Subcutaneous abdominal adipose tissue (tissue), 5 donors: ENCODE data around the gene SYNPR.

Experiments used
- H3K27ac ChIP-seq: one replicate; pipeline ENCODE4 v1.7.0; 2013; ENCODE audit warnings: low read depth, mild to moderate bottlenecking, inconsistent platforms, low read length, moderate library complexity
- H3K27me3 ChIP-seq, 5 donors: one replicate each; pipeline ENCODE4 v1.7.0; 2013; ENCODE audit warnings: low read length in 5 of 5, inconsistent platforms in 1 of 5; ENCODE audit not compliant: control insufficient read depth in 5 of 5, insufficient read depth in 4 of 5
- H3K36me3 ChIP-seq, 5 donors: one replicate each; pipeline ENCODE4 v1.7.0; 2013; ENCODE audit warnings: low read length in 5 of 5; ENCODE audit not compliant: control insufficient read depth in 5 of 5, insufficient read depth in 5 of 5
- H3K4me1 ChIP-seq, 5 donors: one replicate each; pipeline ENCODE4 v1.7.0; 2013; ENCODE audit warnings: low read length in 5 of 5, mild to moderate bottlenecking in 3 of 5, moderate library complexity in 1 of 5; ENCODE audit not compliant: control insufficient read depth in 5 of 5, insufficient read depth in 5 of 5
- H3K4me3 ChIP-seq, 5 donors: one replicate each; pipeline ENCODE4 v1.7.0; 2013; ENCODE audit warnings: low read length in 5 of 5, low read depth in 1 of 5
- H3K9ac ChIP-seq, 5 donors: one replicate each; pipeline ENCODE4 v1.7.0; 2013; ENCODE audit warnings: low read length in 5 of 5, mild to moderate bottlenecking in 4 of 5, moderate library complexity in 3 of 5
- H3K9me3 ChIP-seq, 5 donors: one replicate each; pipeline ENCODE4 v1.7.0; 2013; ENCODE audit warnings: low read length in 5 of 5; ENCODE audit not compliant: control insufficient read depth in 5 of 5
- donor health status: healthy.
- donor health status: healthy.
- donor health status: healthy.
- donor health status: healthy.
- donor health status: healthy.

The SYNPR gene

GRCh38 chr3:63338351-63338750 lies 60.2 kb downstream of the SYNPR start:
- Histone ChIP-seq H3K4me1 (peaks cover 0 to 7% (median 3%) of the 10 kb centered on the region in 5 donors), H3K9ac (no peak overlapping the region), H3K36me3 (no peaks in the 10 kb centered on the region), H3K4me3 (no peak overlapping the region), H3K27me3 (peaks cover 0 to 3% (median 0%) of the 10 kb centered on the region in 5 donors), H3K9me3 (no peaks in the 10 kb centered on the region), H3K27ac (no peak overlapping the region)

DNA sequence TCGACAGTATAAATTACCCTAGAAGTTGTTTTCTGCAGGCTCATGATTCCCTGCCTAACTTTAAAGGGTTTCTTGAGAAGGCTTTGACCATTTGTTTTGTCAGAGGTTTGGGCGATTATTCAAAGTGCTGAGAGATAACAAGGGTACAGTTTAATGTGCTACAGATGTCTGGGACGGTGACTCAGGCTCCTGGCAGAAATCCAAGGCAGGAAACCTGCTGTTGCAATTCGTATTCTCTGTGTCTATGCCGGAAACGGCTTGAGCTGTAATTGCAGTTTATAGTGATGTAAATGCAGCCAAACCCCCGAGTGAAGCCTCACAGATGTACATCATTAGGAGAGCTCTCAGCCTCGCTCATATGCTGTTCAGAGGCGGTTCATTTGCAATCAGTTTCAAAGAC lies 65.6 kb downstream of the SYNPR start:
- no peak overlapping the region for H3K4me3 ChIP-seq

GRCh38 chr3:63344661-63345060 lies 66.6 kb downstream of the SYNPR start:
- peaks cover 0 to 3% (median 2%) of the 10 kb centered on the region in 5 donors for H3K27me3 ChIP-seq
- no peak overlapping the region for H3K27ac ChIP-seq
- H3K9me3 ChIP-seq = no peaks in the 10 kb centered on the region
- H3K9ac ChIP-seq = no peak overlapping the region
- no peak overlapping the region for H3K4me3 ChIP-seq
- H3K36me3 ChIP-seq = no peaks in the 10 kb centered on the region
- peaks cover 0 to 9% (median 5%) of the 10 kb centered on the region in 5 donors for H3K4me1 ChIP-seq

More for the DNA sequence above, 65.6 kb downstream of the SYNPR start:
- Histone ChIP-seq H3K36me3 (no peaks in the 10 kb centered on the region), H3K9me3 (no peaks in the 10 kb centered on the region), H3K27me3 (peaks cover 0 to 3% (median 2%) of the 10 kb centered on the region in 5 donors), H3K9ac (no peak overlapping the region), H3K27ac (no peak overlapping the region), H3K4me1 (peaks cover 0 to 9% (median 5%) of the 10 kb centered on the region in 5 donors)

- no peak overlapping the region for H3K4me3 ChIP-seq
- peaks cover 0 to 4% (median 3%) of the 10 kb centered on the region in 5 donors for H3K27me3 ChIP-seq
- H3K9ac ChIP-seq = no peak overlapping the region
- H3K27ac ChIP-seq = no peak overlapping the region
- no peaks in the 10 kb centered on the region for H3K36me3 ChIP-seq
- H3K9me3 ChIP-seq = no peaks in the 10 kb centered on the region
- H3K4me1 ChIP-seq = no peaks in the 10 kb centered on the region
These were observed 71.8 kb downstream of the SYNPR start for GRCh38 chr3:63349583-63350573.

DNA sequence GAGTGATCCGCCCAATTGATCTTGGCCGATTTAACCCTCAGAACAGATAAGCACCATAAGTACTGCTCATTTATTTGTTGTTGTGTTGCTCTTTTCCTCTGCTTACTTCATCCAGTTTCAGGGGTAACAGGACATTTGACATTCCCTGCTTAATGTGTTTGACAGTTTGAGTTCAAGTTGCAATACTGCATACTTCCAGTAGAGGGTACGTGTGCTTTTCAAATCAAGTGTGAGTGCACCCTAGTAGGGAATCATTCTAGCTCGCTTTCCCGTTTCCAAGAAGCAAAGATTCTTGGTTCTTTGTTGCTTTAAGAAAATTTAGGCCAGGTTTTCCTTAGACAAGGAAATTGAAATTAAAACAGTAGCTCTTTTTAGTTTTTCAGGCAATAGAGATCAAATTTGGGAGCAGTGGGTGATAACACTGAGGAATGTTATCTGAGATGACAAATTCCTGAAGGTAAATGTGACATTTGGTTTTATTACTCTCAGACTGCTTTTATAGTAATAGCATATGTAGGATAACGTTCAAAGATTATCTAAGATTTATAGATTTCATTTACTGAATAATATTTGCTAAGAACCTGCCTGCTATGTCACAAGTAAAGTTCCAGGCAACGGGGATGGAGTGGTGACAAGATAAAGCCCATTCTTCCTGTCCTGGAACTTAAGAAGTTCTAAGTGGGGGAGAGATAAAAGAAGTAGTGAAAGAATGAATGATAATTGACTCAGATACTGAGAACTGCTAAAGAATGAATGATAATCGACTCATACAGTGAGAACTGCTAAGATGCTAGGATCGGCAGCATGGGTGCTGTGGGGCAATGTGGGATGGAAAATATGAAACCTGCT lies 73.3 kb downstream of the SYNPR start:
- Histone ChIP-seq H3K4me1 (no peaks in the 10 kb centered on the region), H3K4me3 (no peak overlapping the region), H3K9ac (no peak overlapping the region), H3K36me3 (no peaks in the 10 kb centered on the region), H3K9me3 (no peaks in the 10 kb centered on the region), H3K27ac (no peak overlapping the region), H3K27me3 (peaks cover 0 to 4% (median 0%) of the 10 kb centered on the region in 5 donors)

DNA sequence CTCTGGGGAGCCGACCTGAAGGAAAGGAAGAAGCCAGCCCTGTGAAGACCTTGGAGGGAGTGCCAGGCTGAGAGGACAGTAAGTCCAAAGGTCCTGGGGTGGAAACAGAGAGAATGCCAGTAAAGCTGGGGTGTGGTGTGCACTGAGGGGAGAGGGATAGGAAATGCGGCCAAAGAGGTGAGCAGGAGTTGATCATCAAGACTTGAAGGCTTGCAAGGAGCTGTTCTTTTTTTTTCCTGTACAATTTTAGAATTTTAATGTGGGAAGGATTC lies 73.8 kb downstream of the SYNPR start:
- H3K36me3 ChIP-seq = no peaks in the 10 kb centered on the region
- H3K4me1 ChIP-seq = no peaks in the 10 kb centered on the region
- H3K27ac ChIP-seq = no peak overlapping the region
- peaks cover 0 to 4% (median 0%) of the 10 kb centered on the region in 5 donors for H3K27me3 ChIP-seq
- H3K9me3 ChIP-seq = no peaks in the 10 kb centered on the region
- H3K4me3 ChIP-seq = no peak overlapping the region
- H3K9ac ChIP-seq = no peak overlapping the region

DNA sequence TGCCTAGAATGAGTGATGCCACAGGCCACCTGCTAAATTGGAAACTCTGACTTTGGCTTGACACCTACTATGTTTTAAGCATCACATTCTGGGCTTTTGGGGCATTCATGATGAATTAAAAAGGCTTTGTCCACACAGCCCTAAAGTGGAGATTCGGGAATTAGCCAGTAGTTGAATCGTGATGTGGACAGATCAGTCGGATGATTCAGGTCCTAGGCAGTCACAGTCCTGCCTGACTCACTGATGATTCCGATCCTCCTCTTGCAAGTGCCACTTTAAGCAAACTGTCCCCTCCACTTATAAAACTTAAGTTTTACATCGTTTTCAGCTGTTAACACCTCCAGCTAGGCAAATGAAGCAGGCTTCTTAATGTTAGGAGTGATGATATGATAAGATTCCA lies 75.3 kb downstream of the SYNPR start:
- H3K4me1 ChIP-seq = no peaks in the 10 kb centered on the region
- H3K27ac ChIP-seq = no peak overlapping the region
- no peaks in the 10 kb centered on the region for H3K9me3 ChIP-seq
- no peak overlapping the region for H3K4me3 ChIP-seq
- no peaks in the 10 kb centered on the region for H3K36me3 ChIP-seq
- H3K9ac ChIP-seq = no peak overlapping the region
- peaks cover 0 to 4% (median 0%) of the 10 kb centered on the region in 5 donors for H3K27me3 ChIP-seq

- Histone ChIP-seq H3K27me3 (peaks cover 0 to 4% (median 0%) of the 10 kb centered on the region in 5 donors), H3K9ac (no peak overlapping the region), H3K27ac (no peak overlapping the region), H3K9me3 (no peaks in the 10 kb centered on the region), H3K4me3 (no peak overlapping the region), H3K36me3 (no peaks in the 10 kb centered on the region), H3K4me1 (no peaks in the 10 kb centered on the region)
These were observed 76.1 kb downstream of the SYNPR start for GRCh38 chr3:63354160-63354559.

DNA sequence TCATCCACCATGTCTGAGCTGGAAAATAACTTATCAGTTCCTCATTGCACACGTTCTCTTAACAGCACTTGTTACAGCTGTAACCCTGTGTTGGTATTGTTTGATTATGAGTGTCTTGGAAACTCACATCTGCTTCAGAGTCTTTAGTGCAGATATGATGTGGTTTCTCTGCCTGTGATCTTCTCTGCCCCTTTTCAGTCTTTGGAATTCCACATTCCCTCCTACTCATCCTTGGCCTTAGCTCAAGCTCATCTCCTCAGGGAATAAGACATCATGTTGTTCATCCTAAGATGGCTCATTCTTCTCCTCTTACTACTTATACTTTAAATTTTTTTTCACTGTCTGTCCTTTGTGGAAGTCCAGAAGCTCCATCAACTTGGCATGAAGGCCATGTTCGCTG lies 77.7 kb downstream of the SYNPR start:
- H3K27ac ChIP-seq = no peak overlapping the region
- no peaks in the 10 kb centered on the region for H3K4me1 ChIP-seq
- H3K9ac ChIP-seq = no peak overlapping the region
- peaks cover 0 to 3% (median 0%) of the 10 kb centered on the region in 5 donors for H3K27me3 ChIP-seq
- H3K9me3 ChIP-seq = no peaks in the 10 kb centered on the region
- H3K4me3 ChIP-seq = no peak overlapping the region
- no peaks in the 10 kb centered on the region for H3K36me3 ChIP-seq

DNA sequence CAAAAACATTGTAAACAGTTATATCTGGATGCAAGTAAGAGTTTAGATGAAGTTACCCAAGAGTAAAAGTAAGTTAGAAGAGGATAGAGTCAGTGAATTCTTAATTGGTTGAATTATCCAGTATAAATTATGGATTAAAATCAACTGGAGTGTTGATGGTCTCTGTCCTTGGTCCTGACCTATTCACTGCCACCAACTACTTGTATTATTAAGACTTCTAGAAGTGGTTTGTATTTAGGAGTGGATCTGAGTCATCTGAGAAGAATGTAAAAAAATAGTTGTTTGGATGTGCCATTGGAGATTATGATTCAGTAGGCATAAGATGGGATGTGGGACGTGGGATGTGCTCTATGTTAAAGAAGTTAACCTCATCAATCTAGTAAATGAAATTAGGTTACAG lies 86.4 kb downstream of the SYNPR start:
- no peak overlapping the region for H3K9ac ChIP-seq
- no peaks in the 10 kb centered on the region for H3K27me3 ChIP-seq
- H3K4me1 ChIP-seq = no peaks in the 10 kb centered on the region
- no peak overlapping the region for H3K27ac ChIP-seq
- H3K36me3 ChIP-seq = no peaks in the 10 kb centered on the region
- no peaks in the 10 kb centered on the region for H3K9me3 ChIP-seq
- no peak overlapping the region for H3K4me3 ChIP-seq
